HG03460 (cell line): ENCODE data around the gene PTPN14.
"Not testable (repeated sequence)": the region's sequence is repeated elsewhere in the genome, so short reads cannot be mapped to it uniquely, and the experiment has no call there.

Source experiments
- ATAC-seq: cut with Tn5 transposase; IDR thresholded peaks from one replicate; pipeline ENCODE4 v1.9.1; 2021; ENCODE audit not compliant: unreplicated experiment

Gene PTPN14

GRCh38 chr1:214551436-214552173 lies at the start of gene PTPN14:
Gene PTPN14, minus strand, starts transcription at chr1:214551602. Its CDS starts 86,799 bp downstream, at chr1:214464803.
- no peak for ATAC-seq

DNA sequence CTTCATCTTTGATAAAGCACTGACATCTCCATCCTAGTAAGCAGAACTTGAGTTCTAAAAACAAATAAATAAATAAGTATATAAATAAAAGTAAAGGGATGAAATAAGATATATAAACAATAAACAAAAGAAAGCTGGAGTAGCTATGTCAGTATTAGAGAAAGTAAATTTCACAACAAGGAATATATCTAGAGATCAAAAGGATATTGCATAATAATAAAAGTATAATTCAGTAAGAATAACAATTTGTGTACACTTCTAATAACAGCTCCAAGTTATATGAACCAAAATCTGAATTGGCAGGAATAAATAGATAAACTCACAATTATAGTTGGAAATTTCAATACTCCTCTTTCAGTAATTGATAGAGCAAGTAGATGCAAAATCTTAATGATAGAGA lies 41.8 kb upstream of the PTPN14 start:
- ATAC-seq, result no peak

DNA sequence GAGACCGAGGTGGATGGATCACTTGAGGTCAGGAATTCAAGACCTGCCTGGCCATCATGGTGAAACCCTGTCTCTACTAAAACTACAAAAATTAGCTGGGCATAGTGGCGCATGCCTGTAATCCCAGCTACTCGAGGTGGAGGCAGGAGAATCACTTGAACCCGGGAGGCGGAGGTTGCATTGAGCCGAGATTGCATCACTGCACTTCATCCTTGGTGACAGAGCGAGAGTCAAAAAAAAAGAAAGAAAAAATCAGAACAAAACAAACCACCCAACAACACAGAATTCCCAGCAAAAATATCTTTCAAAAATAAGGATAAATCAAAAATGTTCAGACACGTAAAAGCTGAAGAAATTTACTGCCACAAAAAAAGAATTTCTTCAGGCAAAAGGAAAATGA lies 40.5 kb upstream of the PTPN14 start:
- not testable (repeated sequence) for ATAC-seq

GRCh38 chr1:214590696-214591095 lies 39.3 kb upstream of the PTPN14 start:
- ATAC-seq, result no peak

GRCh38 chr1:214588963-214589597 lies 37.7 kb upstream of the PTPN14 start:
- ATAC-seq, result no peak

DNA sequence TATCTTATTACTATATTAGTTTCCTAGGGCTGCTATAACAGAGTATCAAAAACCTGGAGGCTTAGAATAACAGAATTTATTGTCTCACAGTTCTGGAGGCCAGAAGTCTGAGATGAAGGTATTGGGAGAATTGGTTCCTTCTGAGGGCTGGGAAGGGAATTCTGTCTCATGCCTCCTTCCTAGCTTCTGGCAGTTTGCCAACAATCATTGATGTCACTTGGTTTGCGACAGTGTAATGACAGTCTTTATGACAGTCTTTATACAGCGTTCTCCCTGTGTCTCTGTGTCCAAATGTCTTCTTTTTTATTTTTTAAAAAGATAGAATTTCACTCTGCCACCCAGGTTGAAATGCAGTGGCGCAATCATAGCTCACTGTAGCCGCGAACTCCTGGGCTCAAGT lies 35.8 kb upstream of the PTPN14 start:
- ATAC-seq, result no peak

DNA sequence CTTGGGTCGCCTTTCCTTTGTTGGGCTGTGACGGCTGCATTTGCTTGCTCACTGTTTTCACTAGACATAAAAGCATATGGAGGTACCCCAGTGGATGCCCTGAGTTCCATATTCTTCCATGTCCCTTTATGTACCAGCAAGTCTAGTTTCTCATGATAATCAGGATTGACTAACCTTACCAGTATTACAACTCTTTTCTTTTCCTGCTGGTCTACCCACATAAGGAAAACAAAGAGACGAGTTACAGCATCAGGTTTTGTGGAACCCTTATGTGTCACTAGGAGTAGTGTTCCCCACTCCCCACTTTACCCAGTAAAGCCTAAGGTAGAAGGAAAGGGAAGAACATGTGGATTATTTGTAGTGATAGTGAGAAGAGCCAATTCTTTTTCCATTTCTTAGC lies 35.2 kb upstream of the PTPN14 start:
- ATAC-seq, result no peak

GRCh38 chr1:214584805-214585766 lies 33.7 kb upstream of the PTPN14 start:
- peak; percentile 75 for ATAC-seq

GRCh38 chr1:214583824-214584554 lies 32.6 kb upstream of the PTPN14 start:
- no peak for ATAC-seq

GRCh38 chr1:214583113-214583512 lies 31.7 kb upstream of the PTPN14 start:
- ATAC-seq, result no peak

- no peak for ATAC-seq
These were observed 31.0 kb upstream of the PTPN14 start for GRCh38 chr1:214582289-214582891.

- ATAC-seq, result no peak
These were observed 30.4 kb upstream of the PTPN14 start for GRCh38 chr1:214581785-214582184.

DNA sequence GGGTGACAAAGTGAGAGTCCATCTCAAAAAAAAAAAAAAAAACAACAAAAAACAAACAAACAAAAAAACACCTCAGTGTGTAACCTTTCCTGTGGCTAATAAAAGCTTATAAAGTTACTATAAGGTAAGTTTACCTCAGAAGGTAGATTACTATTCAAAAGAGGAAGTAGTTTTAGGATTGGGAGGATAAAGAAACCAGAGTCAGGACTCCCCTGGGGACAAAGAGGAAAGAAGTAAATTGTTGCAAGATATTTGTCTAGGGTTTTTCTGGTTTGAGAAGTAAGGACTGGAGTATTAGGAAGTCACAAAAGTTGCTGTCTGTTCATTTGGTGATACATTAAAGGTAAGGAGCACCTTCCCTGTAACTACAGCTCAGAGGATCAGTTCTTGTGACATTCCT lies 27.8 kb upstream of the PTPN14 start:
- no peak for ATAC-seq

DNA sequence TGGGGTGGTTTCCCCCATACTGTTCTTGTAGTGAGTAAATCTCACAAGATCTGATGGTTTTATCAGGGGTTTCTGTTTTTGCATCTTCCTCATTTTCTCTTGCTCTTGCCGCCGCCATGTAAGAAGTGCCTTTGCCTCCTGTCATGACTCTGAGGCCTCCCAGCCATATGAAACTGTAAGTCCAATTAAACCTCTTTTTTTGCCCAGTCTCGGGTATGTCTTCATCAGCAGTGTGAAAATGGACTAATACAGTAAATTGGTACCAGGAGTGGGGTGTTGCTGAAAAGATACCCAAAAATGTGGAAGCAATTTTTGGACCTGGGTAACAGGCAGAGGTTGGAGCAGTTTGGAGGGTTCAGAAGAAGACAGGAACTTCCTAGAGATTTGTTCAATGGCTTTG lies 24.7 kb upstream of the PTPN14 start:
- not testable (repeated sequence) for ATAC-seq

GRCh38 chr1:214574598-214575411 lies 23.4 kb upstream of the PTPN14 start:
- ATAC-seq, result no peak

DNA sequence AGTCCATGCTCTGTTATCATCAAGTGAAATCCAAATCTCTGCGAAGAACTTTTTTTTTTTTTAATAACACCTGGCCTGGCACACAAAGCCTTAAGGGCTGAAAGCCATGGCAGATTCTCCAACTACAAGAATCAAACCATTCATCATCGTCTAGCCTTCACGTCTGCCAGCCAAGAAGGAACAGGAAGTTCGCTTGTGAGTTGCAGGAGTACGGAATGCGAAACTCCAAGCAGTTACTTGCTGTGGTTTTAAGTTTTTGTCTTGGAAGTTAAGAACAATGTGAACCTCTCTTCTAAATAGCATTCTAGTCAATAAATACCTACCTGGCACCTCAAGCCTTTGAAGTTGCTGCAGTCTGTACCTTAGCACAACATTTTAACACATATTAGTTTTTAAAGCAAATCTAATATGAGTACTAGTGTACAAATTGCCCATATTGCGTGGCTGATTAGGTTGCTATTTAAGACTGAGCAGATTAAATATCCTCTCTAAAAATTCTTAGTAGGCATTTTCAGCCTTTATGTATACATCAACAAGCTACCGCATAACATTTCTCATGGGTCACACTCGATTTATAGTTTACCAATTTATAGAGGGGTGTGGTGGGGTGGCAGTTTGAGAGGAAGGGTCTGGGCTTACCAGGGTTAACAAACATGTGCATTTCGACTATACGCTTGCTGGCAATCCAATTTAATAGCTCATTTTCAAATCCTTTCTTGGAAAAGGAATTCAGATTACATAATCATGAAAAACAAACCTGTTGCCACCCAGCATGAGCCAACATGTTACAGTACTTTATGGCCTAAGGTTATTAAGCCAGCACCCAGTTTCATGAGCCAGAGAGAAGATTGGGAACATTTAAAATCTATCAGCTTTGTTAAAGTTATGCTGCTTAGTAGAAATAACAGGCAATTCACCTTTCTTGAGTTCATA lies 22.2 kb upstream of the PTPN14 start:
- no peak for ATAC-seq

- ATAC-seq, result no peak
These were observed 19.9 kb upstream of the PTPN14 start for GRCh38 chr1:214571281-214571680.

DNA sequence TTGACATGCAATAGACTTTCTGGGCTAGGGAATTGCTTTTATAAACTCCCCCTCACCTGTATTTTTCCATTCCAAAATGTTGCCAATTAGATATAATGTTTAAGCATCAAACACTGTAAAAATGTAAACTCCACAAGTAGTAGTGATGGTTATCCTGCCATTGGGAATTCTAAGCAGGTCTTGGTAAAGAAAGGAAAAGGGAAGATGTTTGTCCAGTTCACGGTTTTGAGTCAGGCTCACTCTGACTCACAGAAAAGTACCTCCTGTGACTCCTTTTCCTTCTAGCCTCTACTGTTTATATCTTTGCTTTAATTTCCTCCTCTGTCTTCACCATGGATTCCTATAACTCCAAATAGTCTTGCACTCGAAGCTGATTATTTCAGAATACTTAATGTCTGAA lies 19.0 kb upstream of the PTPN14 start:
- no peak for ATAC-seq
